Neutrophil (primary cell): Measurements from ENCODE around the gene PLEKHG5.

Experiments used
- H3K27ac ChIP-seq: fragments of 200-600 bp; sonication (generic); 2 replicates; pipeline ENCODE4 v1.5.1; 2016; ENCODE audit warnings: mild to moderate bottlenecking, moderate library complexity
- H3K27me3 ChIP-seq: fragments of 200-600 bp; sonication (generic); 2 replicates; pipeline ENCODE4 v1.6.0; 2016; ENCODE audit warnings: mild to moderate bottlenecking
- H3K36me3 ChIP-seq: fragments of 200-600 bp; sonication (generic); 2 replicates; pipeline ENCODE4 v1.5.1; 2017
- H3K4me1 ChIP-seq, 2 experiments: fragments of 200-600 bp in 1 of 2; sonication (generic) in 1 of 2; 1 replicate in 1 of 2; 2 replicates in 1 of 2; pipeline versions ENCODE4 v1.5.1 to v1.6.1; 2013 to 2016; ENCODE audit warnings: low read depth in 1 of 2, low read length in 1 of 2, mild to moderate bottlenecking in 1 of 2, moderate library complexity in 1 of 2; ENCODE audit not compliant: control insufficient read depth in 1 of 2, insufficient read depth in 1 of 2
- H3K4me3 ChIP-seq, 2 experiments: fragments of 200-600 bp in 1 of 2; sonication (generic) in 1 of 2; 1 replicate in 1 of 2; 2 replicates in 1 of 2; pipeline ENCODE4 v1.5.1; 2013 to 2016; ENCODE audit warnings: low read depth in 1 of 2, low read length in 1 of 2, mild to moderate bottlenecking in 1 of 2, moderate library complexity in 1 of 2
- H3K9me3 ChIP-seq: fragments of 200-600 bp; sonication (generic); 2 replicates; pipeline ENCODE4 v1.5.1; 2016
- TF ChIP-seq, protein P1 (sequence below): fragments of 200-600 bp; sonication (generic); IDR thresholded peaks from 2 replicates; pipeline ENCODE4 v1.5.1; 2016; ENCODE audit warnings: antibody characterized with exemption

PLEKHG5 gene

DNA sequence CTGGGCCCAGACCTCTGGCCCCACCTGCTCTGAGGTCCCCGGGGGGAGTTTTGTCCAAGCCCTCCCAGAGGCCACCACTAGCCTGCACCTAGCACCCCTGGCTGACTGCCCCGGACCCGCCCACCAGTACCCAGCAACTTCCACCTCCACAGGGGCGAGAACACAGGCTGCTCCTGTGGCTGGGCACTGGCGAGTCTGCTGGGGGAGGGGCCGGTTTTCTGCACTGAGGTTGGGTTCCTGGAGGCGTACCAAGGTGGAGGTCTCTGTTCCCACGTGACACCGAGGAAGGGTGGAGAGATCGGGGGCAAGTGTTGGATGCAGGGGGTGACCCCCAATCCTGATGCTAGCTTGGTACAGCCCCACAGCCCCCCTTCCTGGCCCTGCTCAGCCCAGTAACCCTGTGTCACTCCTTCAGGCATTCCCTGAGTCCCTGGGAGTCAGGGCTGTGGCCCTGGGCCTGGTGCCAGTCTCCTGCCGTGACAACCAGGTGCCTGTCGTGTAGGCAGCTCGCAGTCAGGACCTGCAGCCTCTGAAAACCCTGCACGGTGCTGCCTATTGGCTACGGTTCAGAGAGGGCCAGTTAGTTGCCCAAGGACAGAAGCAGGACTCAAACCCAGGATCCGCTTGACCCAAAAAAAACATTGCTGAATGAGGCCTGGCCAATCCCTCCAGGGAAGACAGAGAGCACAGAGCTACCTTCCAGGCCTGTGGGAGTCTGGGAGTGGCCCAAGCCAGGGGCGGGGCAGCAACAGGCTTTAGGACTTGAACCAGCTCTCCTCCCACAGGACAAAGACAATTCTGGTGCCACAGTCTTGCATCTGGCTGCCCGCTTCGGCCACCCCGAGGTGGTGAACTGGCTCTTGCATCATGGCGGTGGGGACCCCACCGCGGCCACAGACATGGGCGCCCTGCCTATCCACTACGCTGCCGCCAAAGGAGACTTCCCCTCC is 63.8 kb downstream of the PLEKHG5 start:
- H3K4me1 ChIP-seq, result peaks cover 0 to 5% of the 10 kb centered on the region in 2 experiments
- no peak overlapping the region for H3K4me3 ChIP-seq
- TF ChIP-seq, protein P1, sequence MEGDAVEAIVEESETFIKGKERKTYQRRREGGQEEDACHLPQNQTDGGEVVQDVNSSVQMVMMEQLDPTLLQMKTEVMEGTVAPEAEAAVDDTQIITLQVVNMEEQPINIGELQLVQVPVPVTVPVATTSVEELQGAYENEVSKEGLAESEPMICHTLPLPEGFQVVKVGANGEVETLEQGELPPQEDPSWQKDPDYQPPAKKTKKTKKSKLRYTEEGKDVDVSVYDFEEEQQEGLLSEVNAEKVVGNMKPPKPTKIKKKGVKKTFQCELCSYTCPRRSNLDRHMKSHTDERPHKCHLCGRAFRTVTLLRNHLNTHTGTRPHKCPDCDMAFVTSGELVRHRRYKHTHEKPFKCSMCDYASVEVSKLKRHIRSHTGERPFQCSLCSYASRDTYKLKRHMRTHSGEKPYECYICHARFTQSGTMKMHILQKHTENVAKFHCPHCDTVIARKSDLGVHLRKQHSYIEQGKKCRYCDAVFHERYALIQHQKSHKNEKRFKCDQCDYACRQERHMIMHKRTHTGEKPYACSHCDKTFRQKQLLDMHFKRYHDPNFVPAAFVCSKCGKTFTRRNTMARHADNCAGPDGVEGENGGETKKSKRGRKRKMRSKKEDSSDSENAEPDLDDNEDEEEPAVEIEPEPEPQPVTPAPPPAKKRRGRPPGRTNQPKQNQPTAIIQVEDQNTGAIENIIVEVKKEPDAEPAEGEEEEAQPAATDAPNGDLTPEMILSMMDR, result no peak
- H3K36me3 ChIP-seq, result no peaks in the 10 kb centered on the region
- H3K27me3 ChIP-seq, result peaks cover 85% of the 10 kb centered on the region
- H3K9me3 ChIP-seq, result no peaks in the 10 kb centered on the region
- no peak overlapping the region for H3K27ac ChIP-seq

DNA sequence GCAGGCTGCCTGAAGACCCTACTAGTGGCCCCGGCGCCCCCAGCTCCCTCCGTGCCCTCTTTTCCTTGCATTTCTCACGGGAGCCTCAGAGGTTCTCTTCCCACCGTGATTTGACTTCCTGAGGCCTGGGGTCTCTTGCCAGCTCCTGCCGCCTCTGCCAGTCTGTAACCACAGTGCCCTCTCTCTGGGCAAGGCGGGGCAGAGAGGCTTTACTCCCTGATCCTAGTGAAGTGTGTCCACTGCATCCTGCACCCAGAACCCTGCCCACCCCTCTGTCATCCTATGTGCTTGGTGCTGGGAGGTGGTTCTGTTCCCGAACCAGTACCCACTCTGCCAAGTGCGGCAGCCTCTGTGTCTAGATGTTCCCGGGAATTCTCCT is 64.5 kb downstream of the PLEKHG5 start:
- Histone ChIP-seq H3K4me3 (no peak overlapping the region), H3K9me3 (no peaks in the 10 kb centered on the region), H3K36me3 (no peaks in the 10 kb centered on the region), H3K4me1 (peaks cover 0 to 5% of the 10 kb centered on the region in 2 experiments), H3K27me3 (peaks cover 93% of the 10 kb centered on the region), H3K27ac (no peak overlapping the region)
- TF ChIP-seq, protein P1, result no peak

DNA sequence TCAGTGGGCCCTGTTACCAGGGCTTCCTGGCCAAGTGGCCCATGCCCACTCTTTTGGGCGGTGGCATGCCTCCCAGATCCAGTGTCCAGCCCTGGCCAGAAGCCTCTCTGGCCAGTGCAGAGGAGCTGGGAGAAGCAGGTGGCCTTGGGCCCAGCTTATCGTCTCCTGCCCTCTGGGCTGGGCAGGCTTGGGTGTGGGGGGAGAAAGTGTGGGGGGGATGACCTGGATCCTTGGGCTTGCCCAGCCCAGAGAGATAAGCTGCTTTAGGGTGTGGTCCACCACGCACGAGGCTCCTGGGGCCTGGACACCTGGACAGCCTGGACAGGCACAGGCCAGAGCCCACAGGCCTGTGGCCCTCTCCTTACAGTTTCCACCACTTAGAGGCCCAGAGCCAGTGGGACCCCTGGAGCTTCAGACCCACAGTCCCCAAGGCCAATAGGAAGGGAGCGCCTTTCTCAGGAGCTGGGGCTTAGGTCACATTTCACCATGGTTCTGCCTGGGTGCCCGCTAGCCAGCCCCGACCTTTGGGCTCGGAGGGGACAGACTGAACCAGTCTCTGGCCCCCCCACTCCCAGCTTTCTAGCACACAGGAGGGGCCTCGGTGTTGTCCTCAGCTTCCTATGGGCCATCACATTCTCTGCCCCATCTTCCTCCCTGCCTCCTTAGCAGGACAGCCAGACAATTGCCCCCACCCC is 65.0 kb downstream of the PLEKHG5 start:
- Histone ChIP-seq H3K4me3 (no peak overlapping the region), H3K36me3 (no peaks in the 10 kb centered on the region), H3K27me3 (peaks cover 98% of the 10 kb centered on the region), H3K27ac (no peak overlapping the region), H3K4me1 (peaks cover 0 to 5% of the 10 kb centered on the region in 2 experiments), H3K9me3 (no peaks in the 10 kb centered on the region)
- TF ChIP-seq, protein P1, result no peak

DNA sequence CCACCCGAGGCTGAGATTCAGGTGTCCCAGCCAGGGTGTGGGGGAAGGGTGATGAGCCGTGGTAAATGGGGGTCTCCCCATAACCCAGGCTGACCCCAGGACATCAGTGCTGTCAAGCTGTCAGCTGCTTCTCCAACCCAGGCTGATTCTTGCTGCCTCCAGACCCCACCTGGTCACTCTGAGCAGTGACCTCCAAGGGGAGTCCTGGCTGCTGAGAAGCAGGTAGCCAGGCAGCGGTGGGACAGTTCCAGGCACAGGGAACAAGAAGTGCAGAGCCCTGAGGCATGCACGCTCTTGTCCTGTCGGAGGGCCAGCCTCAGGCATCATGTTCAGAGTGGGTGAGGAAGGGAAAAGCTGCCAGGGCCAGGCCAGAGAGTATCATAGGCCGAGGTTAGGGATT is 65.8 kb downstream of the PLEKHG5 start:
- Histone ChIP-seq H3K9me3 (no peaks in the 10 kb centered on the region), H3K4me1 (peaks cover 0 to 5% of the 10 kb centered on the region in 2 experiments), H3K4me3 (no peak overlapping the region), H3K27ac (no peak overlapping the region), H3K27me3 (peaks cover 100% of the 10 kb centered on the region), H3K36me3 (no peaks in the 10 kb centered on the region)
- TF ChIP-seq, protein P1, result no peak

DNA sequence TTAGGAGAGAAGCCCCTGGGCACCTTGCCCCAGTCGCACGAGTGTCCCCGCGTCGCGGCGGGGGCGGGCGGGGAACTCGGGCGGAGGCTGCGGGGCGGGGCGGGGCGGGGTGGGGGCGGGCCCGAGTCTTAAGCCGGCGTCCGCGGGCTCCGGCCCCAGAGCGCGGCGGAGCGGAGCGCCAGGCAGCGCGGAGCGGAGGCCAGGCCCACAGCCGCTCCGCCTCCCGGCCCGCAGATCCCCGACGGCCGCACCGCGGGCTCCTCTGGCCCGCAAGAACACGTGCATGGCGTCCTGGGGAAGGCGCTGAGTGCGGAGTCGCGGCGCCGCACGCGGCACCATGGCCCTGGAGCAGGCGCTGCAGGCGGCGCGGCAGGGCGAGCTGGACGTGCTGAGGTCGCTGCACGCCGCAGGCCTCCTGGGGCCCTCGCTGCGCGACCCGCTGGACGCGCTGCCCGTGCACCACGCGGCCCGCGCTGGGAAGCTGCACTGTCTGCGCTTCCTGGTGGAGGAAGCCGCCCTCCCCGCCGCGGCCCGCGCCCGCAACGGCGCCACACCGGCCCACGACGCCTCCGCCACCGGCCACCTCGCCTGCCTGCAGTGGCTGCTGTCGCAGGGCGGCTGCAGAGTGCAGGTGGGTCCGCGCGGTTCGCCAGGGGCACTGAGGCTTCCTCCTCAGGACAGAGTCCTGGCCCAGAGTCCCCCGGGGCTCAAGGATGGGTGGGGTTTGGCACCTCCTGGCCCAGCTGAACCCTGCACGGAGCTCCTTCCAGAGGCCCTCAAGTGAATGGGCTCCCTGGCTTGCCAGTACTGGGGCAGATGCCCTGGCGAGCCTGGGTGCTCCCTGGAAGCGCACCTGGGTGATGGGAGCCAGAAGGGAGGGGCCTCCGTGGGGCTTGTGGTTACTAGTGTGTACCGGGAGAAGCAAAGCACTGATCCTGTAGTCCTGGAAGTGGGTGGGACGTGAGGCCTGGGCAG is 66.6 kb downstream of the PLEKHG5 start, which contains the start of gene ESPN:
Gene ESPN, plus strand, starts transcription at position 158 of the 975 bp plus-strand sequence. Its CDS starts 180 bp downstream, at position 338.
- no peaks in the 10 kb centered on the region for H3K9me3 ChIP-seq
- TF ChIP-seq, protein P1, result no peak
- peaks cover 100% of the 10 kb centered on the region for H3K27me3 ChIP-seq
- no peaks in the 10 kb centered on the region for H3K36me3 ChIP-seq
- H3K4me1 ChIP-seq, result peaks cover 0 to 5% of the 10 kb centered on the region in 2 experiments
- H3K4me3 ChIP-seq, result no peak within 1 kb of the TSS
- H3K27ac ChIP-seq, result no peak within 1 kb of the TSS
